ENCODE data around the gene RIC1.
"Not testable (repeated sequence)": the region's sequence is repeated elsewhere in the genome, so short reads cannot be mapped to it uniquely, and the experiment has no call there.

RIC1 gene

GRCh38 chr9:5626727-5627634 lies 1.9 kb upstream of the RIC1 start:
- Histone ChIP-seq H3F3A (ENCODE audit: insufficient read depth, low read length) (peaks cover 14% of the 10 kb centered on the region), H3K27ac (ENCODE audit: low read depth, low read length, poor library complexity, severe bottlenecking) (peak overlapping the region; percentile 99), H3K9me2 (ENCODE audit: low read depth, low read length) (no peaks in the 10 kb centered on the region), H3K4me1 (ENCODE audit: insufficient read depth, low read length, severe bottlenecking) (peaks cover 63% of the 10 kb centered on the region), H4K20me1 (ENCODE audit: insufficient read depth, low read length) (no peaks in the 10 kb centered on the region; the same call in 1 of the 2 replicates), H3K27me3 (ENCODE audit: insufficient read depth, low read length) (no peaks in the 10 kb centered on the region), H3K4me2 (ENCODE audit: low read length) (peak overlapping the region; percentile 90), H3K79me2 (ENCODE audit: insufficient read depth, low read length) (peaks cover 58% of the 10 kb centered on the region), H3K4me3 (ENCODE audit: low read depth, low read length, poor library complexity, severe bottlenecking) (peak overlapping the region; percentile 68), H3K9me3 (ENCODE audit: low read length) (no peaks in the 10 kb centered on the region), H3K9ac (ENCODE audit: low read length) (peak overlapping the region; percentile 82), H2AFZ (ENCODE audit: low read length) (no peak overlapping the region), H3K36me3 (ENCODE audit: insufficient read depth, low read length) (peaks cover 7% of the 10 kb centered on the region; the same call in 1 of the 2 replicates)
- no peak for TF ChIP-seq CTCF (IDR thresholded peaks at IDR 0.05; ENCODE audit: low read length)
- TF ChIP-seq EZH2 (IDR thresholded peaks at IDR 0.05; ENCODE audit: borderline replicate concordance, low read length) = no peak

DNA sequence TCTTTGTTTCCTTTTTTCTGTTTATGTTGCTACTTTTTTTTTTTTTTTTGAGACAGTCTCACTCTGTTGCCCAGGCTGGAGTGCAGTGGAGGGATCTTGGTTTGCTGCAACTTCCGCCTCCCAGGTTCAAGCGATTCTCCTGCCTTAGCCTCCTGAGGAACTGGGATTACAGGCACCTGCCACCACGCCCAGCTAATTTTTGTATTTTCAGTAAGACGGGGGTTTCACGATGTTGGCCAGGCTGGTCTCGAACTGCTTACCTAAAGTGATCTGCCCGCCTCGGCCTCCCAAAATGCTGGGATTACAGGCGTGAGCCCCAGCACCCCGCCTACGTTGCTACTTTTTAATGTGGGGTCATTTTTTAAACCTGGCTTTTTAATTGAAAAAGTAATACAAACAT lies 1.2 kb upstream of the RIC1 start:
- Histone ChIP-seq H3K4me2 (ENCODE audit: low read length) (peak overlapping the region; percentile 90), H3K9ac (ENCODE audit: low read length) (peak overlapping the region; percentile 82), H3F3A (ENCODE audit: insufficient read depth, low read length) (peaks cover 14% of the 10 kb centered on the region), H3K79me2 (ENCODE audit: insufficient read depth, low read length) (peaks cover 65% of the 10 kb centered on the region), H3K27ac (ENCODE audit: low read depth, low read length, poor library complexity, severe bottlenecking) (peak overlapping the region; percentile 99), H3K4me3 (ENCODE audit: low read depth, low read length, poor library complexity, severe bottlenecking) (peak overlapping the region; percentile 68), H3K4me1 (ENCODE audit: insufficient read depth, low read length, severe bottlenecking) (peaks cover 70% of the 10 kb centered on the region)
- not testable (repeated sequence) for H3K9me2 ChIP-seq (ENCODE audit: low read depth, low read length); H3K9me3 ChIP-seq (ENCODE audit: low read length); H4K20me1 ChIP-seq (ENCODE audit: insufficient read depth, low read length); H2AFZ ChIP-seq (ENCODE audit: low read length); H3K36me3 ChIP-seq (ENCODE audit: insufficient read depth, low read length); H3K27me3 ChIP-seq (ENCODE audit: insufficient read depth, low read length)

DNA sequence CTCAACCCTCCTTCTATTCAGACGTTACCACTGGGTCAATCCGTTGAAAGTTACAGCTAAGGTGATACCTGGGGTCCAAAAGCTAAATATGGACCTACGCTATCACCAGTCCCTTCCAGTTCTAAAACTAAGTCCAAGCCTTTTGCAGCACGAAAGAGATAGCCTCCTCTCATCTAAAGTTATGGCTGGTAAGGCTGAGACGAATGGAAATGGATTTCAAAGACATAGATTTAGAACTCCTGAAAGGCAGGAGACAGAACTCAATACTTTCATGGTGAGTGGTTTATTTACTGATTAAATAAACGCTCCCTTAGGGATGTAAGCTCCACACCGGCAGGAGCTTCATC lies 751 bp upstream of the RIC1 start:
- peaks cover 14% of the 10 kb centered on the region for H3F3A ChIP-seq (ENCODE audit: insufficient read depth, low read length)
- H2AFZ ChIP-seq (ENCODE audit: low read length) = no peak overlapping the region
- peak overlapping the region; percentile 82 for H3K9ac ChIP-seq (ENCODE audit: low read length)
- peaks cover 6% of the 10 kb centered on the region; the same call in 1 of the 2 replicates for H3K36me3 ChIP-seq (ENCODE audit: insufficient read depth, low read length)
- peak overlapping the region; percentile 99 for H3K27ac ChIP-seq (ENCODE audit: low read depth, low read length, poor library complexity, severe bottlenecking)
- peak overlapping the region; percentile 90 for H3K4me2 ChIP-seq (ENCODE audit: low read length)
- peaks cover 68% of the 10 kb centered on the region for H3K79me2 ChIP-seq (ENCODE audit: insufficient read depth, low read length)
- no peaks in the 10 kb centered on the region for H3K9me2 ChIP-seq (ENCODE audit: low read depth, low read length)
- TF ChIP-seq CTCF (IDR thresholded peaks at IDR 0.05; ENCODE audit: low read length) (no peak), EZH2 (IDR thresholded peaks at IDR 0.05; ENCODE audit: borderline replicate concordance, low read length) (no peak)
- H3K9me3 ChIP-seq (ENCODE audit: low read length) = no peaks in the 10 kb centered on the region
- peaks cover 74% of the 10 kb centered on the region for H3K4me1 ChIP-seq (ENCODE audit: insufficient read depth, low read length, severe bottlenecking)
- peak overlapping the region; percentile 68 for H3K4me3 ChIP-seq (ENCODE audit: low read depth, low read length, poor library complexity, severe bottlenecking)
- H4K20me1 ChIP-seq (ENCODE audit: insufficient read depth, low read length) = no peaks in the 10 kb centered on the region; the same call in 1 of the 2 replicates
- H3K27me3 ChIP-seq (ENCODE audit: insufficient read depth, low read length) = no peaks in the 10 kb centered on the region
